ENCODE results near the gene NEK7. TPM values are rescaled to one million over a fixed set of nuclear protein-coding genes. Genes with fewer than 3 reads are reported as not detected.
"Not testable (repeated sequence)": the region's sequence is repeated elsewhere in the genome, so short reads cannot be mapped to it uniquely, and the experiment has no call there.

The NEK7 gene
- total and polyA plus RNA-seq, 2 donors (not counting 1 experiment from before 2014, with no cell fraction given): 8.1 to 75.4 TPM

DNA sequence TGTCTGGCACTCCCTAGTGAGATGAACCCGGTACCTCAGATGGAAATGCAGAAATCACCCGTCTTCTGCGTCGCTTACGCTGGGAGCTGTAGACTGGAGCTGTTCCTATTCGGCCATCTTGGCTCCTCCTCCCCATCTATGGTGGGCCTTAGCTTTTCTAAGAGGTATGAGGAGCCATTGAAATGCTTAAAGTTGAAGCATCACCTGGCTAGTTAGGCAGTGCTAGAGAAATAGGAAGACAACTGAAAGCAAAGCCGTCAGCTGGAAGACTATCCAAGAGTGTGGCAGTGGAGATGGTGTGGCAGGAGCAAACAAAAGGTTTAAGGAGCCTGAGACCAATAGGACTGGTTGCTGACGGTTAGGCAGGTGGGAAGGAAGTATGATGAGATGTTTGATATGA is 158.5 kb downstream of the NEK7 start:
- H3K27me3 Mint-ChIP-seq; H3K27ac Mint-ChIP-seq; CTCF ChIA-PET; H3K27me3 ChIP-seq (replicated peaks in 1 of 4; ENCODE audit: control extremely low read depth in 1 of 4, control insufficient read depth in 3 of 4, insufficient read depth in 4 of 4, low read length in 3 of 4); intact Hi-C loops (cut with micrococcal nuclease); H3K4me1 ChIP-seq (ENCODE audit: control insufficient read depth in 2 of 2, insufficient read depth in 2 of 2, low read length in 2 of 2); H3K4me2 ChIP-seq (replicated peaks; ENCODE audit: low read depth, low read length, poor library complexity, severe bottlenecking); ATAC-seq (ENCODE audit: low read depth); DNase-seq; H3K9ac ChIP-seq (ENCODE audit: low read length); H3K9me3 Mint-ChIP-seq (ENCODE audit: insufficient read depth); H4K20me1 ChIP-seq (ENCODE audit: control insufficient read depth, insufficient read depth, low read length, poor library complexity, severe bottlenecking); H3K79me2 ChIP-seq (ENCODE audit: control insufficient read depth, insufficient read depth, low read length); H3K27ac ChIP-seq (ENCODE audit: low read length in 2 of 2); H2AFZ ChIP-seq (ENCODE audit: insufficient read depth, low read depth, low read length, poor library complexity, severe bottlenecking); H3K4me3 ChIP-seq (ENCODE audit: control extremely low read depth in 1 of 5, extremely low read depth in 1 of 5, insufficient read depth in 1 of 5, low read depth in 2 of 5, low read length in 4 of 5); H3K9me3 ChIP-seq (ENCODE audit: control extremely low read depth in 1 of 3, control insufficient read depth in 2 of 3, insufficient read depth in 1 of 3, low read length in 2 of 3); POLR2A ChIA-PET; H3K4me3 Mint-ChIP-seq; H3K4me1 Mint-ChIP-seq: not testable (repeated sequence)
- H3K36me3 ChIP-seq (replicated peaks in 1 of 2; ENCODE audit: control extremely low read depth in 1 of 2, control insufficient read depth in 1 of 2, extremely low read depth in 1 of 2, insufficient read depth in 2 of 2, low read length in 1 of 2): peaks cover 5 to 19% of the 10 kb centered on the region in 2 experiments
- WGBS (ENCODE audit: insufficient coverage): 94% methylated on average over 2 of the region's 8 CpGs

- CTCF ChIA-PET: no interaction called here
- Mint-ChIP-seq H3K27me3 (no peaks in the 10 kb centered on the region), H3K27ac (no peak overlapping the region), H3K9me3 (ENCODE audit: insufficient read depth) (no peaks in the 10 kb centered on the region), H3K4me3 (no peak overlapping the region), H3K4me1 (no peaks in the 10 kb centered on the region)
- Histone ChIP-seq H3K9me3 (ENCODE audit: control extremely low read depth in 1 of 3, control insufficient read depth in 2 of 3, insufficient read depth in 1 of 3, low read length in 2 of 3) (no peaks in the 10 kb centered on the region), H3K9ac (ENCODE audit: low read length) (no peak overlapping the region), H3K4me2 (replicated peaks; ENCODE audit: low read depth, low read length, poor library complexity, severe bottlenecking) (no peak overlapping the region), H3K27ac (ENCODE audit: low read length in 2 of 2) (no peak overlapping the region), H3K27me3 (replicated peaks in 1 of 4; ENCODE audit: control extremely low read depth in 1 of 4, control insufficient read depth in 3 of 4, insufficient read depth in 4 of 4, low read length in 3 of 4) (no peaks in the 10 kb centered on the region), H3K4me1 (ENCODE audit: control insufficient read depth in 2 of 2, insufficient read depth in 2 of 2, low read length in 2 of 2) (no peaks in the 10 kb centered on the region), H3K4me3 (ENCODE audit: control extremely low read depth in 1 of 5, extremely low read depth in 1 of 5, insufficient read depth in 1 of 5, low read depth in 2 of 5, low read length in 4 of 5) (no peak overlapping the region), H4K20me1 (ENCODE audit: control insufficient read depth, insufficient read depth, low read length, poor library complexity, severe bottlenecking) (peaks cover 8% of the 10 kb centered on the region), H3K79me2 (ENCODE audit: control insufficient read depth, insufficient read depth, low read length) (no peaks in the 10 kb centered on the region), H3K36me3 (replicated peaks in 1 of 2; ENCODE audit: control extremely low read depth in 1 of 2, control insufficient read depth in 1 of 2, extremely low read depth in 1 of 2, insufficient read depth in 2 of 2, low read length in 1 of 2) (peaks cover 5 to 19% of the 10 kb centered on the region in 2 experiments), H2AFZ (ENCODE audit: insufficient read depth, low read depth, low read length, poor library complexity, severe bottlenecking) (no peak overlapping the region)
- intact Hi-C loops (cut with micrococcal nuclease): no loop called here
- no CpG with 5 or more reads among the region's 4 CpGs for WGBS (ENCODE audit: insufficient coverage)
- no peak for DNase-seq
- POLR2A ChIA-PET: no interaction called here
- TF ChIP-seq, protein P1, sequence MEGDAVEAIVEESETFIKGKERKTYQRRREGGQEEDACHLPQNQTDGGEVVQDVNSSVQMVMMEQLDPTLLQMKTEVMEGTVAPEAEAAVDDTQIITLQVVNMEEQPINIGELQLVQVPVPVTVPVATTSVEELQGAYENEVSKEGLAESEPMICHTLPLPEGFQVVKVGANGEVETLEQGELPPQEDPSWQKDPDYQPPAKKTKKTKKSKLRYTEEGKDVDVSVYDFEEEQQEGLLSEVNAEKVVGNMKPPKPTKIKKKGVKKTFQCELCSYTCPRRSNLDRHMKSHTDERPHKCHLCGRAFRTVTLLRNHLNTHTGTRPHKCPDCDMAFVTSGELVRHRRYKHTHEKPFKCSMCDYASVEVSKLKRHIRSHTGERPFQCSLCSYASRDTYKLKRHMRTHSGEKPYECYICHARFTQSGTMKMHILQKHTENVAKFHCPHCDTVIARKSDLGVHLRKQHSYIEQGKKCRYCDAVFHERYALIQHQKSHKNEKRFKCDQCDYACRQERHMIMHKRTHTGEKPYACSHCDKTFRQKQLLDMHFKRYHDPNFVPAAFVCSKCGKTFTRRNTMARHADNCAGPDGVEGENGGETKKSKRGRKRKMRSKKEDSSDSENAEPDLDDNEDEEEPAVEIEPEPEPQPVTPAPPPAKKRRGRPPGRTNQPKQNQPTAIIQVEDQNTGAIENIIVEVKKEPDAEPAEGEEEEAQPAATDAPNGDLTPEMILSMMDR (IDR thresholded peaks at IDR 0.05): no peak
- no peak for TF ChIP-seq EZH2 (IDR thresholded peaks at IDR 0.05; ENCODE audit: borderline replicate concordance, insufficient read depth, low read depth, low read length, poor library complexity, severe bottlenecking)
- ATAC-seq (ENCODE audit: low read depth): no peak
These were observed 159.8 kb downstream of the NEK7 start for GRCh38 chr1:198316546-198317100.

All from B cell (primary cell).